ENCODE data around the gene TFDP1. TPM values are rescaled to one million over a fixed set of nuclear protein-coding genes. Genes with fewer than 3 reads are reported as not detected.

Gene TFDP1
- total RNA-seq, 1 experiment from 2014 or later = 31.4 TPM

DNA sequence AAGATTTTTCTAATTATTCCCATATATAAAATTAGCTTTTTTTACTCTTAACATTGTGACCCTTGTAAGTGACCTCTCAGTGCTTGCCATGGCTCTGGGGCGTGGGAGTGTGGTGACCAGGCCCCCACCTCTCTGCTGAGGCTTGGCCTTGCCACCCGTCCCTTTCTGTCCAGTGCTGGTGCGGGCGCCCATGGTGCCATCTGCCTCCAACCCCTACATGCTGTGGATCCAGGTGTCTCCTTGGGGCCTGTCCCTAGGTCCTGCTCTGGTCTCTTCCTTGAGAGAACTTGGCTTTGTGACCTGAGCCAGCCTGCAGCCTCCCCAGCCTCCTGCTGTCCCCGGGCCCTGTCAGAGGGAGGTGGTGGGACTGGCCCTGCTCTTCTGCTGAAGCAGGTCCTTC, 27.4 kb downstream of the TFDP1 start:
- no peak for DNase-seq
- Mint-ChIP-seq H3K4me3 (ENCODE audit: low read depth, unreplicated experiment) (no peak overlapping the region), H3K27ac (ENCODE audit: unreplicated experiment) (no peak overlapping the region), H3K36me3 (ENCODE audit: insufficient read depth, unreplicated experiment) (no peaks in the 10 kb centered on the region), H3K4me1 (ENCODE audit: low read depth, unreplicated experiment) (no peaks in the 10 kb centered on the region), H3K9me3 (ENCODE audit: low read depth, unreplicated experiment) (no peaks in the 10 kb centered on the region), H3K27me3 (ENCODE audit: unreplicated experiment) (no peaks in the 10 kb centered on the region)
- intact Hi-C loops (cut with micrococcal nuclease; ENCODE audit: unreplicated experiment) = no loop called here
- CTCF ChIA-PET = no interaction called here
- BruUV-seq (replicated peaks) = no TSS peak
- TF ChIP-seq CTCF (IDR thresholded peaks at IDR 0.05; ENCODE audit: unreplicated experiment) = no peak

DNA sequence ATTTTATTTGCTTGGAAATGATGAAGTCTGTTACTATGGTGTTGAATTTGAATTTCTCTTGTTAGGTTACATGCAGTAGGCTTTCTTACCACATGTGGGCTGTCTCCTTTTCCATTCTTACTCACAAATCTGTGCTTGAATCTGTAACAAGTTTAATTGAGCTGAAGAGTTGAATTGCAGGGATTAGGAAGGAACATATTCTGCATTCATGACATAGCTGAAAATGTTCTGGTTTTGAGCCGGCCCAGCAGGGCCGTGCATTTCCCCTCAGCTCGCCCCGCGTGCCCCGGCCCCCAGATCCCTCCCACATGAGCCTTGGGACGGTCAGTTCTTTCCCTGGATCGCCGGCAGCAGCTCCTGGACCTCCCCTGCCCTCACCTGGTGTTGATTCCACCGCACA, 28.1 kb downstream of the TFDP1 start:
- H3K4me1 Mint-ChIP-seq (ENCODE audit: low read depth, unreplicated experiment) = no peaks in the 10 kb centered on the region
- no TSS peak for BruUV-seq (replicated peaks)
- no peak for DNase-seq
- H3K4me3 Mint-ChIP-seq (ENCODE audit: low read depth, unreplicated experiment) = no peak overlapping the region
- no peak for TF ChIP-seq CTCF (IDR thresholded peaks at IDR 0.05; ENCODE audit: unreplicated experiment)
- no peaks in the 10 kb centered on the region for H3K36me3 Mint-ChIP-seq (ENCODE audit: insufficient read depth, unreplicated experiment)
- no peaks in the 10 kb centered on the region for H3K9me3 Mint-ChIP-seq (ENCODE audit: low read depth, unreplicated experiment)
- CTCF ChIA-PET = no interaction called here
- no peak overlapping the region for H3K27ac Mint-ChIP-seq (ENCODE audit: unreplicated experiment)
- no peaks in the 10 kb centered on the region for H3K27me3 Mint-ChIP-seq (ENCODE audit: unreplicated experiment)
- intact Hi-C loops (cut with micrococcal nuclease; ENCODE audit: unreplicated experiment) = no loop called here

DNA sequence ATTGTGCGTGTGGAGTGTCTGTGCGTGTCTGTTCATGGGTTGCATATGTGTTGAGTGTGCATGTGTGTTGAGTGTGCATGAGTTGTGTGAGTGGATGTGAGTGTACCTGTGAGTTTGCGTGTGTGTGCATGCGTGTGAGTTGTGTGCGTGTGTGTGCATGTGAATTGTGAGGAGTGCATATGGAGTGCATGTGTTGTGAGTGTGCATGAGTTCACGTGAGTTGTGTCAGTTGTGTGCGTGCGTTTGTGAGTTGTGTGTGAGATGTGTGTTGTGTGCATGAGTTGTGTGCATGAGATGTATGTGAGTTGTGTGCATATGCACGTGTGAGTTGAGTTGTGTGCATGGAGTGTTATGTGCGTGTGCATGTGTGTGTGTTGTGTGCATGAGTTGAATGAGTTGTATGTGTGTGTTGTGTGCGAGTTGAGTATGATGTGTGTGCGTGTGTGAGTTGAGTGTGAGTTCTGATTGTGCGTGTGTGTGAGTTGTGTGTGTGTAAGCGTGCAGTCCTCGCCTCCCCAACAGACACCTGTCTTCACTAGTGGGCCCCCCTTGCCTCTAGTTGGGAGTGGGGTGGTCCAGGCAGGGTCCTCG, 29.3 kb downstream of the TFDP1 start:
- Mint-ChIP-seq H3K27ac (ENCODE audit: unreplicated experiment) (no peak overlapping the region), H3K27me3 (ENCODE audit: unreplicated experiment) (no peaks in the 10 kb centered on the region), H3K9me3 (ENCODE audit: low read depth, unreplicated experiment) (no peaks in the 10 kb centered on the region), H3K36me3 (ENCODE audit: insufficient read depth, unreplicated experiment) (no peaks in the 10 kb centered on the region), H3K4me3 (ENCODE audit: low read depth, unreplicated experiment) (no peak overlapping the region), H3K4me1 (ENCODE audit: low read depth, unreplicated experiment) (no peaks in the 10 kb centered on the region)
- no peak for DNase-seq
- CTCF ChIA-PET = no interaction called here
- intact Hi-C loops (cut with micrococcal nuclease; ENCODE audit: unreplicated experiment) = no loop called here
- no TSS peak for BruUV-seq (replicated peaks)
- no peak for TF ChIP-seq CTCF (IDR thresholded peaks at IDR 0.05; ENCODE audit: unreplicated experiment)

DNA sequence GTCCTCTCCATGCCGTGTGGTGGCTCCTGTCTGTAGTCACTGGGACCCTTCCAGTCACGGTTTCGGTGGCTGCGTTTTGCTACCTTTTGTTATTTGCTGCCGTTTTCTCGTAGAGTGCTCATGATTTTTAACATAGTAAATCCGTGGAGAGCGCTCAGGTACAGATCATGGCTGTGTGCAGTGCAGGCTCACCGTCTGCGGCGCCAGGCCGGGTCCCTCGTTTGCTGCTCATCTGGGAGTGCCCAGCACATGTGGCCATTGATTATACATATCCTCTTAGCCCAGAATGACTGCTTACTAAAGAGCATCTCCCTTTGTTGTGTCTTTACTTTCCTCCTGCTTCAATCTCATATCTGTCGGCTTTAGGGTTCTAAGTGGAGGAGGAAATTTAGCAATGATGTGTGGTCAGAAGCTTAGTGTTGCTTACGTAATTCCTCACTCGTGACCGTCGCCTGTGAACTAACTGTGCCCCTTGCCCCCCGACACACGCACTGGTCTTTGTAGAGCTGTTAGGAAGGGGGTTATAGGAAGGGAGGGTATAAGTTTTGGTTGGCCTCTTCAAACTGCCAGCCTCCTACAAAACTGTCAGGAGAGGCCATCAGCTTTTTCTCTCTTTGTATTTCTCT, 31.8 kb downstream of the TFDP1 start:
- Mint-ChIP-seq H3K9me3 (ENCODE audit: low read depth, unreplicated experiment) (no peaks in the 10 kb centered on the region), H3K4me1 (ENCODE audit: low read depth, unreplicated experiment) (no peaks in the 10 kb centered on the region), H3K4me3 (ENCODE audit: low read depth, unreplicated experiment) (no peak overlapping the region), H3K27me3 (ENCODE audit: unreplicated experiment) (no peaks in the 10 kb centered on the region), H3K36me3 (ENCODE audit: insufficient read depth, unreplicated experiment) (no peaks in the 10 kb centered on the region), H3K27ac (ENCODE audit: unreplicated experiment) (no peak overlapping the region)
- no peak for DNase-seq
- CTCF ChIA-PET = no interaction called here
- BruUV-seq (replicated peaks) = no TSS peak
- no peak for TF ChIP-seq CTCF (IDR thresholded peaks at IDR 0.05; ENCODE audit: unreplicated experiment)
- intact Hi-C loops (cut with micrococcal nuclease; ENCODE audit: unreplicated experiment) = no loop called here

All from Calu3 (cell line).